IPS-20b (cell line): ENCODE results near the gene RBM48.

Experiments
- H3K27ac ChIP-seq: one replicate; pipeline ENCODE4 v1.5.1; 2013; ENCODE audit warnings: low read length
- H3K27me3 ChIP-seq: 2 replicates; pipeline ENCODE4 v1.6.1; 2013; ENCODE audit warnings: mild to moderate bottlenecking, low read length, inconsistent platforms; ENCODE audit not compliant: insufficient read depth
- H3K36me3 ChIP-seq: 2 replicates; pipeline ENCODE4 v1.6.1; 2013; ENCODE audit warnings: low read depth, mild to moderate bottlenecking, inconsistent platforms, low read length, moderate library complexity; ENCODE audit not compliant: insufficient read depth
- H3K4me1 ChIP-seq: 2 replicates; pipeline ENCODE4 v1.6.1; 2013; ENCODE audit warnings: mild to moderate bottlenecking, control low read depth, inconsistent platforms, low read length, moderate library complexity; ENCODE audit not compliant: insufficient read depth
- H3K4me3 ChIP-seq: 2 replicates; pipeline ENCODE4 v1.5.1; 2013; ENCODE audit warnings: mild to moderate bottlenecking, low read length, inconsistent platforms
- H3K9ac ChIP-seq: 2 replicates; pipeline ENCODE4 v1.6.1; 2013; ENCODE audit warnings: low read depth, mild to moderate bottlenecking, inconsistent platforms, low read length, moderate library complexity
- H3K9me3 ChIP-seq: 2 replicates; pipeline ENCODE4 v1.6.1; 2013; ENCODE audit warnings: mild to moderate bottlenecking, low read depth, low read length, inconsistent platforms; ENCODE audit not compliant: insufficient read depth

The RBM48 gene

GRCh38 chr7:92547579-92547978 lies 19.0 kb downstream of the RBM48 start:
- Histone ChIP-seq H3K36me3 (no peaks in the 10 kb centered on the region), H3K27me3 (no peaks in the 10 kb centered on the region), H3K4me1 (no peaks in the 10 kb centered on the region), H3K27ac (no peak overlapping the region), H3K4me3 (no peak overlapping the region), H3K9ac (no peak overlapping the region), H3K9me3 (no peaks in the 10 kb centered on the region)

GRCh38 chr7:92550194-92550593 lies 21.6 kb downstream of the RBM48 start:
- H3K4me1 ChIP-seq: no peaks in the 10 kb centered on the region
- H3K27me3 ChIP-seq: no peaks in the 10 kb centered on the region

GRCh38 chr7:92557249-92557648 lies 28.7 kb downstream of the RBM48 start:
- H3K9ac ChIP-seq: no peak overlapping the region
- H3K27me3 ChIP-seq: no peaks in the 10 kb centered on the region
- H3K4me1 ChIP-seq: no peaks in the 10 kb centered on the region
- H3K4me3 ChIP-seq: no peak overlapping the region
- peaks cover 26% of the 10 kb centered on the region for H3K36me3 ChIP-seq
- no peak overlapping the region for H3K27ac ChIP-seq
- H3K9me3 ChIP-seq: no peaks in the 10 kb centered on the region

More at GRCh38 chr7:92550194-92550593, 21.6 kb downstream of the RBM48 start:
- Histone ChIP-seq H3K4me3 (no peak overlapping the region), H3K27ac (no peak overlapping the region), H3K9ac (no peak overlapping the region), H3K36me3 (no peaks in the 10 kb centered on the region), H3K9me3 (no peaks in the 10 kb centered on the region)

- no peaks in the 10 kb centered on the region for H3K27me3 ChIP-seq
- no peak overlapping the region for H3K4me3 ChIP-seq
- H3K4me1 ChIP-seq: no peaks in the 10 kb centered on the region
- H3K27ac ChIP-seq: no peak overlapping the region
- H3K36me3 ChIP-seq: peaks cover 31% of the 10 kb centered on the region
- no peak overlapping the region for H3K9ac ChIP-seq
- H3K9me3 ChIP-seq: no peaks in the 10 kb centered on the region
These were observed 29.3 kb downstream of the RBM48 start for GRCh38 chr7:92557808-92558362.

- Histone ChIP-seq H3K36me3 (peaks cover 53% of the 10 kb centered on the region), H3K27me3 (no peaks in the 10 kb centered on the region), H3K4me1 (no peaks in the 10 kb centered on the region), H3K27ac (no peak overlapping the region), H3K9me3 (no peaks in the 10 kb centered on the region), H3K9ac (no peak overlapping the region), H3K4me3 (no peak overlapping the region)
These were observed 32.0 kb downstream of the RBM48 start for GRCh38 chr7:92560602-92561001.

- Histone ChIP-seq H3K9me3 (no peaks in the 10 kb centered on the region), H3K27ac (no peak overlapping the region), H3K27me3 (no peaks in the 10 kb centered on the region), H3K4me3 (no peak overlapping the region), H3K36me3 (peaks cover 78% of the 10 kb centered on the region), H3K4me1 (no peaks in the 10 kb centered on the region), H3K9ac (no peak overlapping the region)
These were observed 34.8 kb downstream of the RBM48 start for GRCh38 chr7:92563345-92563744.

- no peak overlapping the region for H3K4me3 ChIP-seq
- peaks cover 86% of the 10 kb centered on the region for H3K36me3 ChIP-seq
- H3K27ac ChIP-seq: no peak overlapping the region
- H3K27me3 ChIP-seq: no peaks in the 10 kb centered on the region
- H3K9me3 ChIP-seq: no peaks in the 10 kb centered on the region
- H3K9ac ChIP-seq: no peak overlapping the region
- H3K4me1 ChIP-seq: no peaks in the 10 kb centered on the region
These were observed 38.9 kb downstream of the RBM48 start for GRCh38 chr7:92567460-92567859.

- H3K4me1 ChIP-seq: no peaks in the 10 kb centered on the region
- no peaks in the 10 kb centered on the region for H3K9me3 ChIP-seq
- peaks cover 82% of the 10 kb centered on the region for H3K36me3 ChIP-seq
- no peak overlapping the region for H3K4me3 ChIP-seq
- H3K9ac ChIP-seq: no peak overlapping the region
- no peaks in the 10 kb centered on the region for H3K27me3 ChIP-seq
- no peak overlapping the region for H3K27ac ChIP-seq
These were observed 40.5 kb downstream of the RBM48 start for GRCh38 chr7:92569137-92569536.

- H3K4me1 ChIP-seq: no peaks in the 10 kb centered on the region
- no peak overlapping the region for H3K4me3 ChIP-seq
- H3K9me3 ChIP-seq: no peaks in the 10 kb centered on the region
- H3K27ac ChIP-seq: no peak overlapping the region
- H3K27me3 ChIP-seq: no peaks in the 10 kb centered on the region
- no peak overlapping the region for H3K9ac ChIP-seq
- peaks cover 93% of the 10 kb centered on the region for H3K36me3 ChIP-seq
These were observed 47.7 kb downstream of the RBM48 start for GRCh38 chr7:92576296-92576695.

- Histone ChIP-seq H3K4me1 (no peaks in the 10 kb centered on the region), H3K27me3 (no peaks in the 10 kb centered on the region), H3K27ac (no peak overlapping the region), H3K9me3 (no peaks in the 10 kb centered on the region), H3K36me3 (peaks cover 46% of the 10 kb centered on the region), H3K9ac (no peak overlapping the region), H3K4me3 (no peak overlapping the region)
These were observed 54.4 kb downstream of the RBM48 start for GRCh38 chr7:92582948-92583347.

- Histone ChIP-seq H3K27me3 (no peaks in the 10 kb centered on the region), H3K4me1 (no peaks in the 10 kb centered on the region), H3K9me3 (no peaks in the 10 kb centered on the region), H3K27ac (peak overlapping the region; percentile 7), H3K36me3 (peaks cover 26% of the 10 kb centered on the region), H3K4me3 (no peak overlapping the region), H3K9ac (no peak overlapping the region)
These were observed 56.4 kb downstream of the RBM48 start for GRCh38 chr7:92584953-92585352.

- no peak overlapping the region for H3K27ac ChIP-seq
- no peaks in the 10 kb centered on the region for H3K9me3 ChIP-seq
- peaks cover 10% of the 10 kb centered on the region for H3K27me3 ChIP-seq
- H3K36me3 ChIP-seq: peaks cover 11% of the 10 kb centered on the region; the same call in 1 of the 2 replicates
- no peak overlapping the region for H3K4me3 ChIP-seq
- H3K4me1 ChIP-seq: no peaks in the 10 kb centered on the region
- H3K9ac ChIP-seq: no peak overlapping the region
These were observed 57.8 kb downstream of the RBM48 start for GRCh38 chr7:92586403-92586802.
